ENCODE results near the gene MGAT5. TPM values are rescaled to one million over a fixed set of nuclear protein-coding genes. Genes with fewer than 3 reads are reported as not detected.

MGAT5 gene
- total RNA-seq, 1 experiment from 2014 or later = 52.4 TPM

DNA sequence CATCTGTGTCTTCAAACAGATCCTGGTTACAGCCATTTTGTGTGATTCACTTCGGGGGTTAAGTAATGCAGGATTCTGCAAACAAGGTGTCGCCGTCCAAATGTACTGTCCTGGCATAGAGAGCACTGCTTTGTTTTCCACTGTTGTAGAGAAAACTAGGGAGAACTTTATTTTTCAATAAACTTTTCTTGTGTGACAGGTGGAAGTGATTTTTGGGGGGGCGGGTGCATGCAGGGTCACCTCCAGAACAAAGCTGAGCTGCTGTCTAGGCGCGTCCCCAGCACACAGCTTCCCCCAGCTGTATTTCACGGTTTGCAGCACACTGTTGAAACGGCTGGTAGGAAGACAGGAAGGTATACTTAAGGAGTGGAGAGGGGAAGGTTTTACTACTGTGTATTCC, 200.6 kb downstream of the MGAT5 start:
- H3K27me3 Mint-ChIP-seq (ENCODE audit: low read depth) = no peaks in the 10 kb centered on the region
- no peaks in the 10 kb centered on the region for H3K9me3 Mint-ChIP-seq
- H3K4me1 Mint-ChIP-seq = peaks cover 10% of the 10 kb centered on the region
- no peak for DNase-seq (ENCODE audit: low spot score)
- POLR2A ChIA-PET = no interaction called here
- H3K36me3 Mint-ChIP-seq = no peaks in the 10 kb centered on the region; the same call in 1 of the 2 replicates
- no peak for ATAC-seq
- no peak overlapping the region for H3K4me3 Mint-ChIP-seq
- TF ChIP-seq, protein P1, sequence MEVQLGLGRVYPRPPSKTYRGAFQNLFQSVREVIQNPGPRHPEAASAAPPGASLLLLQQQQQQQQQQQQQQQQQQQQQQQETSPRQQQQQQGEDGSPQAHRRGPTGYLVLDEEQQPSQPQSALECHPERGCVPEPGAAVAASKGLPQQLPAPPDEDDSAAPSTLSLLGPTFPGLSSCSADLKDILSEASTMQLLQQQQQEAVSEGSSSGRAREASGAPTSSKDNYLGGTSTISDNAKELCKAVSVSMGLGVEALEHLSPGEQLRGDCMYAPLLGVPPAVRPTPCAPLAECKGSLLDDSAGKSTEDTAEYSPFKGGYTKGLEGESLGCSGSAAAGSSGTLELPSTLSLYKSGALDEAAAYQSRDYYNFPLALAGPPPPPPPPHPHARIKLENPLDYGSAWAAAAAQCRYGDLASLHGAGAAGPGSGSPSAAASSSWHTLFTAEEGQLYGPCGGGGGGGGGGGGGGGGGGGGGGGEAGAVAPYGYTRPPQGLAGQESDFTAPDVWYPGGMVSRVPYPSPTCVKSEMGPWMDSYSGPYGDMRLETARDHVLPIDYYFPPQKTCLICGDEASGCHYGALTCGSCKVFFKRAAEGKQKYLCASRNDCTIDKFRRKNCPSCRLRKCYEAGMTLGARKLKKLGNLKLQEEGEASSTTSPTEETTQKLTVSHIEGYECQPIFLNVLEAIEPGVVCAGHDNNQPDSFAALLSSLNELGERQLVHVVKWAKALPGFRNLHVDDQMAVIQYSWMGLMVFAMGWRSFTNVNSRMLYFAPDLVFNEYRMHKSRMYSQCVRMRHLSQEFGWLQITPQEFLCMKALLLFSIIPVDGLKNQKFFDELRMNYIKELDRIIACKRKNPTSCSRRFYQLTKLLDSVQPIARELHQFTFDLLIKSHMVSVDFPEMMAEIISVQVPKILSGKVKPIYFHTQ (CRISPR knock-in tag; IDR thresholded peaks at IDR 0.05) = no peak
- no peak for TF ChIP-seq TCF7 (CRISPR knock-in tag; IDR thresholded peaks at IDR 0.05; ENCODE audit: low read depth)
- TF ChIP-seq PREB (CRISPR knock-in tag; IDR thresholded peaks at IDR 0.05; ENCODE audit: borderline replicate concordance) = no peak
- TF ChIP-seq ATF2 (CRISPR knock-in tag; IDR thresholded peaks at IDR 0.05; ENCODE audit: borderline replicate concordance, low read depth) = no peak
- TF ChIP-seq FOXK1 (CRISPR knock-in tag; IDR thresholded peaks at IDR 0.05) = no peak
- no peak for TF ChIP-seq MYBL2 (CRISPR knock-in tag; IDR thresholded peaks at IDR 0.05)
- no peak for TF ChIP-seq ZNF416 (CRISPR knock-in tag; IDR thresholded peaks at IDR 0.05)
- TF ChIP-seq SMAD4 (CRISPR knock-in tag; IDR thresholded peaks at IDR 0.05) = no peak
- TF ChIP-seq ZNF263 (CRISPR knock-in tag; IDR thresholded peaks at IDR 0.05; ENCODE audit: low read depth) = no peak
- no peak for TF ChIP-seq ETV6 (CRISPR knock-in tag; IDR thresholded peaks at IDR 0.05)
- no peak for TF ChIP-seq SMAD3 (CRISPR knock-in tag; IDR thresholded peaks at IDR 0.05; ENCODE audit: borderline replicate concordance)
- no peak for TF ChIP-seq TEAD4 (CRISPR knock-in tag; IDR thresholded peaks at IDR 0.05)
- CTCF ChIA-PET = interaction anchor here (0.9 kb wide), 1 partner anchor 570 kb away, joined by 3 read pairs; no protein-coding TSS in a partner anchor
- H3K27ac Mint-ChIP-seq = no peak overlapping the region

DNA sequence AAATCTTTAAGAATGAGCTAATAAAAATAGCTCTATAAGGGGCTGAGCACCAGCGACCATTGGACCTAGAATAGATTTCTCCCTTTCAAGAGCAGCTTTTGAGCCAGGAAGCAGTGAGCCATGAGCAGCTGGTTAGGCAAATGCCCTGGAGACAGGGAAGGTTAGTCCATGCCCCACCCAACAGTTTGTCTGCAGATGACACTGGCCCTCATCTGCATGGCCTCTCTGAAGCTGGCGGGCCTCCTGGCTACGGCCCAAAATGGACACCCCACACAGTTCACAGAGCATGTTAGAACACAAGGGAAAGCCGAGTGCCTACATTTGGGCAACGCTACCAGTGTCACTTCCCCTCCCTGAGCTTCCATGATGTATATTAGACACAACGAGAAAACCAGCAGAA, 201.1 kb downstream of the MGAT5 start:
- Mint-ChIP-seq H3K4me1 (peaks cover 10% of the 10 kb centered on the region), H3K9me3 (no peaks in the 10 kb centered on the region), H3K27me3 (ENCODE audit: low read depth) (no peaks in the 10 kb centered on the region), H3K4me3 (no peak overlapping the region), H3K27ac (no peak overlapping the region), H3K36me3 (no peaks in the 10 kb centered on the region)
- CTCF ChIA-PET = interaction anchor here (0.9 kb wide), 1 partner anchor 570 kb away, joined by 3 read pairs; no protein-coding TSS in a partner anchor
- TF ChIP-seq USF2 (CRISPR knock-in tag; IDR thresholded peaks at IDR 0.05) = no peak
- TF ChIP-seq GTF2I (CRISPR knock-in tag; conservative IDR thresholded peaks at IDR 0.05) = no peak
- TF ChIP-seq, protein P2, sequence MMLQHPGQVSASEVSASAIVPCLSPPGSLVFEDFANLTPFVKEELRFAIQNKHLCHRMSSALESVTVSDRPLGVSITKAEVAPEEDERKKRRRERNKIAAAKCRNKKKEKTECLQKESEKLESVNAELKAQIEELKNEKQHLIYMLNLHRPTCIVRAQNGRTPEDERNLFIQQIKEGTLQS (CRISPR knock-in tag; conservative IDR thresholded peaks at IDR 0.05) = no peak
- no peak for TF ChIP-seq ZNF138 (CRISPR knock-in tag; conservative IDR thresholded peaks at IDR 0.05)
- no peak for TF ChIP-seq IRF2 (CRISPR knock-in tag; IDR thresholded peaks at IDR 0.05; ENCODE audit: borderline replicate concordance, low read depth)
- TF ChIP-seq, protein P1 (CRISPR knock-in tag; IDR thresholded peaks at IDR 0.05) = no peak
- TF ChIP-seq NFE2L1 (CRISPR knock-in tag; IDR thresholded peaks at IDR 0.05) = no peak
- no peak for TF ChIP-seq OVOL2 (CRISPR knock-in tag; IDR thresholded peaks at IDR 0.05; ENCODE audit: borderline replicate concordance)
- no peak for TF ChIP-seq NR2C2 (CRISPR knock-in tag; IDR thresholded peaks at IDR 0.05)
- no peak for TF ChIP-seq EMX1 (CRISPR knock-in tag; IDR thresholded peaks at IDR 0.05)
- no peak for ATAC-seq
- POLR2A ChIA-PET = no interaction called here
- no peak for DNase-seq (ENCODE audit: low spot score)
